Ascending aorta (tissue), 2 donors: ENCODE results near the gene CHCHD6. TPM values are rescaled to one million over a fixed set of nuclear protein-coding genes. Genes with fewer than 3 reads are reported as not detected.

Experiments
- DNase-seq, 2 donors: peaks; one replicate each; pipeline ENCODE4 v3.0.0-alpha.2; 2019; ENCODE audit warnings: low spot score in 2 of 2
- H3K27ac ChIP-seq, 2 donors: fragments of 200-600 bp; sonication (generic); one replicate each; pipeline ENCODE4 v1.5.1; 2016 to 2017; ENCODE audit warnings: mild to moderate bottlenecking in 1 of 2
- H3K27me3 ChIP-seq: fragments of 200-600 bp; sonication (generic); one replicate; pipeline ENCODE4 v1.5.1; 2017
- H3K36me3 ChIP-seq, 2 donors: fragments of 200-600 bp; sonication (generic); one replicate each; pipeline ENCODE4 v1.5.1; 2016
- H3K4me1 ChIP-seq, 2 donors: fragments of 200-600 bp; sonication (generic); one replicate each; pipeline ENCODE4 v1.5.1; 2016 to 2017; ENCODE audit warnings: mild to moderate bottlenecking in 1 of 2
- H3K4me3 ChIP-seq, 2 donors: fragments of 200-600 bp; sonication (generic); one replicate each; pipeline ENCODE4 v1.5.1; 2016 to 2017; ENCODE audit warnings: mild to moderate bottlenecking in 1 of 2
- H3K9me3 ChIP-seq, 2 donors: fragments of 200-600 bp; sonication (generic); one replicate each; pipeline ENCODE4 v1.5.1; 2016
- intact Hi-C: fragments of 100-400 bp; cut with DNase I; formaldehyde crosslinking; loops from one replicate; pipeline ENCODE4 v1.15.1; 2023
- total RNA-seq: library from RNA; depleted of rRNA; stranded (reverse); fragments of >200 nt; gene quantifications from one replicate; pipeline ENCODE4 v1.1.0, GENCODE V29; 2016
- TF ChIP-seq, protein P1 (sequence below), 3 experiments: fragments of 200-600 bp in 2 of 3; fragments of 450-650 bp in 1 of 3; sonication (generic) in 2 of 3; IDR thresholded peaks; one replicate each; pipeline ENCODE4 v1.5.1; 2016 to 2019; ENCODE audit warnings: antibody characterized with exemption in 3 of 3, mild to moderate bottlenecking in 1 of 3, moderate library complexity in 1 of 3

CHCHD6 gene
- total RNA-seq, 1 donor from 2014 or later: 1.2 TPM

GRCh38 chr3:126936853-126937425 lies 232.9 kb downstream of the CHCHD6 start:
- DNase-seq: peak in 1 of 2 donors; percentile 59
- no peaks in the 10 kb centered on the region for H3K27me3 ChIP-seq
- H3K9me3 ChIP-seq: no peaks in the 10 kb centered on the region
- TF ChIP-seq, protein P1, sequence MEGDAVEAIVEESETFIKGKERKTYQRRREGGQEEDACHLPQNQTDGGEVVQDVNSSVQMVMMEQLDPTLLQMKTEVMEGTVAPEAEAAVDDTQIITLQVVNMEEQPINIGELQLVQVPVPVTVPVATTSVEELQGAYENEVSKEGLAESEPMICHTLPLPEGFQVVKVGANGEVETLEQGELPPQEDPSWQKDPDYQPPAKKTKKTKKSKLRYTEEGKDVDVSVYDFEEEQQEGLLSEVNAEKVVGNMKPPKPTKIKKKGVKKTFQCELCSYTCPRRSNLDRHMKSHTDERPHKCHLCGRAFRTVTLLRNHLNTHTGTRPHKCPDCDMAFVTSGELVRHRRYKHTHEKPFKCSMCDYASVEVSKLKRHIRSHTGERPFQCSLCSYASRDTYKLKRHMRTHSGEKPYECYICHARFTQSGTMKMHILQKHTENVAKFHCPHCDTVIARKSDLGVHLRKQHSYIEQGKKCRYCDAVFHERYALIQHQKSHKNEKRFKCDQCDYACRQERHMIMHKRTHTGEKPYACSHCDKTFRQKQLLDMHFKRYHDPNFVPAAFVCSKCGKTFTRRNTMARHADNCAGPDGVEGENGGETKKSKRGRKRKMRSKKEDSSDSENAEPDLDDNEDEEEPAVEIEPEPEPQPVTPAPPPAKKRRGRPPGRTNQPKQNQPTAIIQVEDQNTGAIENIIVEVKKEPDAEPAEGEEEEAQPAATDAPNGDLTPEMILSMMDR (IDR thresholded peaks at IDR 0.05): no peak
- no peak overlapping the region for H3K4me3 ChIP-seq
- intact Hi-C loops: no loop called here
- no peak overlapping the region for H3K27ac ChIP-seq
- H3K36me3 ChIP-seq: no peaks in the 10 kb centered on the region
- H3K4me1 ChIP-seq: peaks cover 3 to 8% of the 10 kb centered on the region in 2 donors

DNA sequence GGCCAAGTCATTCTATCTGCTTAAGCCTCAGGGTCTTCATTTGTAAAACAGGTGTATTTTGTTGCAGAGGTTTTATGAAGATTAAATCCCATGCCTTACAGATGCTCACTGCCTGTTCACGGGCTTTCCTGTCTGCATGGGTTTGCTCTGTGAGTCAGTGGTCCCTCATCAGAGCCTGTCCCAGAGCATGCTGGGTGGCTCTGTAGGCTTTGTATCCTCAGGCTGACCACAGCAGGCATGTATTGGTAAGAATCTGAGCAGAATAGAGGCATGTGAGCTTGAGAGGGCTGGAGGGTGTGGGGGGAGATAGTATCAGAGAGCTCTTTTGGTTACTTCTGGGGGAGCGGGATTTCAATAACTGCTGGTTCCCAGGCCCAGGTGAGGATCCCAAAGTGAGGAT lies 233.5 kb downstream of the CHCHD6 start:
- Histone ChIP-seq H3K4me3 (no peak overlapping the region), H3K27me3 (no peaks in the 10 kb centered on the region), H3K4me1 (peaks cover 1 to 2% of the 10 kb centered on the region in 2 donors), H3K27ac (no peak overlapping the region), H3K9me3 (no peaks in the 10 kb centered on the region), H3K36me3 (no peaks in the 10 kb centered on the region)
- DNase-seq: peak in 1 of 2 donors; percentile 27
- intact Hi-C loops: no loop called here
- TF ChIP-seq, protein P1 (IDR thresholded peaks at IDR 0.05): no peak

- intact Hi-C loops: no loop called here
- no peaks in the 10 kb centered on the region for H3K9me3 ChIP-seq
- no peaks in the 10 kb centered on the region for H3K36me3 ChIP-seq
- H3K27me3 ChIP-seq: no peaks in the 10 kb centered on the region
- H3K27ac ChIP-seq: no peak overlapping the region
- DNase-seq: peak in 1 of 2 donors; percentile 58
- no peak overlapping the region for H3K4me3 ChIP-seq
- no peaks in the 10 kb centered on the region for H3K4me1 ChIP-seq
- TF ChIP-seq, protein P1 (IDR thresholded peaks at IDR 0.05): no peak
These were observed 233.9 kb downstream of the CHCHD6 start for GRCh38 chr3:126937973-126938372.

GRCh38 chr3:126938520-126939337 lies 234.7 kb downstream of the CHCHD6 start:
- TF ChIP-seq, protein P1 (IDR thresholded peaks at IDR 0.05): no peak
- H3K4me3 ChIP-seq: no peak overlapping the region
- intact Hi-C loops: no loop called here
- no peaks in the 10 kb centered on the region for H3K36me3 ChIP-seq
- H3K27me3 ChIP-seq: no peaks in the 10 kb centered on the region
- DNase-seq: peak in 1 of 2 donors; percentile 38
- no peaks in the 10 kb centered on the region for H3K9me3 ChIP-seq
- H3K4me1 ChIP-seq: no peaks in the 10 kb centered on the region
- no peak overlapping the region for H3K27ac ChIP-seq

DNA sequence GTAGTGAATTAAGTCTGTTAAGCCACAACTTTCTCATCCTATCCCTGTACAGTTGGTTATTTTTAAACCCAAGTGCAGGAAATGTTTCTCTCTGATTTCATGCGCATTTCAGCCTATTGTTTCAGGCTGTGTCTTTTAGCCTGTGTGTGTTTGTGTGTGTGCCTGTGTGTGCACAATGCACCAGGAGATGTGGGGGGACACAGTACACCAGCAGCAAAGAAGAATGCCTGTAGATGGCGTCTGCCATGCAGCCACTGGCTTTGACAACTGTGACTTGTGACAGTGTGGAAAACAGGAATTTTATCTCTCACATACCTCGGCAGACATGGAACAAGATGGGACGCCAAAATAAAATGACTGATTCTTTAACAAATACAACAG lies 235.3 kb downstream of the CHCHD6 start:
- TF ChIP-seq, protein P1 (IDR thresholded peaks at IDR 0.05): no peak
- peak in 1 of 2 donors; percentile 43 for DNase-seq
- Histone ChIP-seq H3K27me3 (no peaks in the 10 kb centered on the region), H3K27ac (no peak overlapping the region), H3K4me1 (no peaks in the 10 kb centered on the region), H3K36me3 (no peaks in the 10 kb centered on the region), H3K9me3 (no peaks in the 10 kb centered on the region), H3K4me3 (no peak overlapping the region)
- intact Hi-C loops: no loop called here
